Measurements from ENCODE around the gene NF2. TPM values are rescaled to one million over a fixed set of nuclear protein-coding genes. Genes with fewer than 3 reads are reported as not detected.

NF2 gene
- total RNA-seq, 1 experiment from 2014 or later, result 50.9 TPM

- Histone ChIP-seq H3K4ac (ENCODE audit: low read depth, low read length) (no peak overlapping the region), H4K5ac (ENCODE audit: insufficient read length, low read depth, low read length) (no peak overlapping the region), H2BK15ac (ENCODE audit: low read depth, low read length) (no peak overlapping the region), H3K4me2 (ENCODE audit: insufficient read depth, insufficient read length, low read length) (no peak overlapping the region), H3T11ph (ENCODE audit: low read length) (no peak overlapping the region), H3K14ac (ENCODE audit: insufficient read depth, low read length) (no peak overlapping the region), H2BK120ac (ENCODE audit: low read depth, low read length, poor library complexity, severe bottlenecking) (no peak overlapping the region), H4K8ac (replicated peaks; ENCODE audit: insufficient read length, low read depth, low read length) (no peak overlapping the region), H3K27me3 (ENCODE audit: insufficient read depth, low read length) (no peaks in the 10 kb centered on the region), H2AFZ (ENCODE audit: low read length) (no peak overlapping the region), H3K4me1 (ENCODE audit: insufficient read depth, low read length) (no peaks in the 10 kb centered on the region), H3K79me2 (ENCODE audit: insufficient read depth, low read length) (no peaks in the 10 kb centered on the region), H3K56ac (ENCODE audit: insufficient read length, low read depth, low read length) (no peak overlapping the region), H2BK20ac (ENCODE audit: low read depth, low read length, poor library complexity, severe bottlenecking) (no peak overlapping the region), H3K9ac (ENCODE audit: extremely low read depth, insufficient read length, low read length) (no peak overlapping the region), H2BK12ac (ENCODE audit: insufficient read length, low read depth, low read length) (no peak overlapping the region), H3K27ac (ENCODE audit: insufficient read length, low read depth, low read length) (no peak overlapping the region), H2BK5ac (ENCODE audit: insufficient read length, low read length) (no peak overlapping the region), H4K91ac (ENCODE audit: insufficient read length, low read depth, low read length) (no peak overlapping the region), H3K79me1 (ENCODE audit: insufficient read depth, low read depth, low read length, poor library complexity, severe bottlenecking) (no peaks in the 10 kb centered on the region), H3K9me3 (ENCODE audit: control insufficient read depth, low read depth, low read length) (no peaks in the 10 kb centered on the region), H3K23ac (ENCODE audit: insufficient read length, low read depth, low read length) (no peak overlapping the region), H3K18ac (ENCODE audit: insufficient read length, low read depth, low read length) (no peak overlapping the region), H4K20me1 (ENCODE audit: control insufficient read depth, insufficient read depth, insufficient read length) (no peaks in the 10 kb centered on the region), H2AK5ac (ENCODE audit: insufficient read length, low read length) (no peak overlapping the region), H3K23me2 (ENCODE audit: insufficient read length, low read depth, low read length, poor library complexity, severe bottlenecking) (no peaks in the 10 kb centered on the region)
- H3K4me3 Mint-ChIP-seq, result no peak overlapping the region
- no peaks in the 10 kb centered on the region for H3K9me3 Mint-ChIP-seq
- no peak overlapping the region for H3K27ac Mint-ChIP-seq
- DNase-seq, result no peak
- no peaks in the 10 kb centered on the region for H3K27me3 Mint-ChIP-seq (ENCODE audit: low read depth)
- no CpG with 5 or more reads among the region's 4 CpGs for whole genome bisulfite sequencing (ENCODE audit: extremely low coverage, insufficient read length, low lambda C conversion rate)
- H3K36me3 Mint-ChIP-seq (ENCODE audit: insufficient read depth in 1 of 3, low read depth in 3 of 3), result peaks cover 0 to 5% (median 0%) of the 10 kb centered on the region in 3 experiments; a peak in 2 of 7 replicates
- peaks cover 11% of the 10 kb centered on the region in 2 experiments for H3K4me1 Mint-ChIP-seq
- TF ChIP-seq CTCF (conservative IDR thresholded peaks at IDR 0.05), result no peak
Observed at GRCh38 chr22:29615705-29616327, 12.4 kb downstream of the NF2 start.

Data from H9 (cell line).